ENCODE data around the gene CEP85L. TPM values are rescaled to one million over a fixed set of nuclear protein-coding genes. Genes with fewer than 3 reads are reported as not detected.

The CEP85L gene
- total RNA-seq, 2 experiments from 2014 or later = 45.7 to 48.7 TPM

- Mint-ChIP-seq H3K27me3 (ENCODE audit: low read depth) (no peaks in the 10 kb centered on the region), H3K9me3 (ENCODE audit: insufficient read depth) (peaks cover 23% of the 10 kb centered on the region), H3K36me3 (ENCODE audit: low read depth) (peaks cover 29% of the 10 kb centered on the region), H3K27ac (no peak overlapping the region), H3K4me3 (no peak overlapping the region), H3K4me1 (ENCODE audit: low read depth) (peaks cover 2% of the 10 kb centered on the region)
- POLR2A ChIA-PET = no interaction called here
- ATAC-seq (no peak), DNase-seq (no peak)
- CTCF ChIA-PET = no interaction called here
Observed at GRCh38 chr6:118571121-118571520, 80.3 kb downstream of the CEP85L start.

- CTCF ChIA-PET = interaction anchor here (1.0 kb wide), 1 partner anchor 11 kb away, joined by 3 read pairs; no protein-coding TSS in a partner anchor
- no peak for ATAC-seq
- peaks cover 23% of the 10 kb centered on the region for H3K36me3 Mint-ChIP-seq (ENCODE audit: low read depth)
- H3K9me3 Mint-ChIP-seq (ENCODE audit: insufficient read depth) = peaks cover 8% of the 10 kb centered on the region
- H3K4me1 Mint-ChIP-seq (ENCODE audit: low read depth) = peaks cover 10% of the 10 kb centered on the region
- no peak overlapping the region for H3K4me3 Mint-ChIP-seq
- no peaks in the 10 kb centered on the region for H3K27me3 Mint-ChIP-seq (ENCODE audit: low read depth)
- no peak for DNase-seq
- no peak overlapping the region for H3K27ac Mint-ChIP-seq
- POLR2A ChIA-PET = no interaction called here
Observed at GRCh38 chr6:118569498-118569897, 81.9 kb downstream of the CEP85L start.

GRCh38 chr6:118567974-118568373 lies 83.4 kb downstream of the CEP85L start:
- no peaks in the 10 kb centered on the region for H3K27me3 Mint-ChIP-seq (ENCODE audit: low read depth)
- POLR2A ChIA-PET = no interaction called here
- H3K9me3 Mint-ChIP-seq (ENCODE audit: insufficient read depth) = no peaks in the 10 kb centered on the region
- CTCF ChIA-PET = interaction anchor here (0.6 to 0.8 kb wide), 2 partner anchors 9 to 276 kb away, joined by 3 read pairs; no protein-coding TSS in a partner anchor
- DNase-seq (no peak), ATAC-seq (no peak)
- no peak overlapping the region for H3K4me3 Mint-ChIP-seq
- peaks cover 17% of the 10 kb centered on the region for H3K36me3 Mint-ChIP-seq (ENCODE audit: low read depth)
- peaks cover 10% of the 10 kb centered on the region for H3K4me1 Mint-ChIP-seq (ENCODE audit: low read depth)
- no peak overlapping the region for H3K27ac Mint-ChIP-seq

- CTCF ChIA-PET = interaction anchor here (0.6 to 2.7 kb wide), 71 partner anchors 8 to 748 kb away, joined by 3 to 36 read pairs (median 5); partner anchors contain the start of genes CEP85L and PLN
- H3K4me1 Mint-ChIP-seq (ENCODE audit: low read depth) = peaks cover 7% of the 10 kb centered on the region
- POLR2A ChIA-PET = interaction anchor here (0.6 to 1.1 kb wide), 2 partner anchors 183 to 236 kb away, joined by 3 to 4 read pairs; no protein-coding TSS in a partner anchor
- no peaks in the 10 kb centered on the region for H3K9me3 Mint-ChIP-seq (ENCODE audit: insufficient read depth)
- H3K36me3 Mint-ChIP-seq (ENCODE audit: low read depth) = peaks cover 21% of the 10 kb centered on the region
- no peak overlapping the region for H3K4me3 Mint-ChIP-seq
- DNase-seq (peak; percentile 48), ATAC-seq (peak; percentile 87)
- no peaks in the 10 kb centered on the region for H3K27me3 Mint-ChIP-seq (ENCODE audit: low read depth)
- no peak overlapping the region for H3K27ac Mint-ChIP-seq
Observed at GRCh38 chr6:118565311-118565960, 86.0 kb downstream of the CEP85L start.

GRCh38 chr6:118562959-118563358 lies 88.4 kb downstream of the CEP85L start:
- ATAC-seq = no peak
- ChIA-PET CTCF (interaction anchor here (1.4 kb wide), 1 partner anchor 12 kb away, joined by 4 read pairs; no protein-coding TSS in a partner anchor), POLR2A (no interaction called here)
- Mint-ChIP-seq H3K4me3 (no peak overlapping the region), H3K27me3 (ENCODE audit: low read depth) (no peaks in the 10 kb centered on the region), H3K36me3 (ENCODE audit: low read depth) (peaks cover 24% of the 10 kb centered on the region), H3K4me1 (ENCODE audit: low read depth) (peaks cover 27% of the 10 kb centered on the region), H3K9me3 (ENCODE audit: insufficient read depth) (no peaks in the 10 kb centered on the region), H3K27ac (no peak overlapping the region)
- DNase-seq = no peak

- ATAC-seq = no peak
- H3K27me3 Mint-ChIP-seq (ENCODE audit: low read depth) = no peaks in the 10 kb centered on the region
- H3K4me3 Mint-ChIP-seq = no peak overlapping the region
- no peaks in the 10 kb centered on the region for H3K9me3 Mint-ChIP-seq (ENCODE audit: insufficient read depth)
- peaks cover 34% of the 10 kb centered on the region for H3K4me1 Mint-ChIP-seq (ENCODE audit: low read depth)
- H3K27ac Mint-ChIP-seq = no peak overlapping the region
- peaks cover 29% of the 10 kb centered on the region for H3K36me3 Mint-ChIP-seq (ENCODE audit: low read depth)
- DNase-seq = no peak
- ChIA-PET CTCF (interaction anchor here (1.4 kb wide), 1 partner anchor 13 kb away, joined by 4 read pairs; no protein-coding TSS in a partner anchor), POLR2A (no interaction called here)
Observed at GRCh38 chr6:118562248-118562647, 89.1 kb downstream of the CEP85L start.

GRCh38 chr6:118559659-118560058 lies 91.7 kb downstream of the CEP85L start:
- no peaks in the 10 kb centered on the region for H3K9me3 Mint-ChIP-seq (ENCODE audit: insufficient read depth)
- ATAC-seq (no peak), DNase-seq (no peak)
- H3K4me3 Mint-ChIP-seq = no peak overlapping the region
- H3K27me3 Mint-ChIP-seq (ENCODE audit: low read depth) = no peaks in the 10 kb centered on the region
- CTCF ChIA-PET = interaction anchor here (1.0 to 1.4 kb wide), 3 partner anchors 59 to 275 kb away, joined by 3 read pairs; no protein-coding TSS in a partner anchor
- H3K27ac Mint-ChIP-seq = no peak overlapping the region
- POLR2A ChIA-PET = interaction anchor here (0.6 to 1.2 kb wide), 3 partner anchors 56 to 375 kb away, joined by 3 to 5 read pairs (median 3); no protein-coding TSS in a partner anchor
- peaks cover 31% of the 10 kb centered on the region for H3K36me3 Mint-ChIP-seq (ENCODE audit: low read depth)
- peaks cover 28% of the 10 kb centered on the region for H3K4me1 Mint-ChIP-seq (ENCODE audit: low read depth)

GRCh38 chr6:118558464-118559217 lies 92.8 kb downstream of the CEP85L start:
- ATAC-seq = peak; percentile 91
- Mint-ChIP-seq H3K9me3 (ENCODE audit: insufficient read depth) (no peaks in the 10 kb centered on the region), H3K4me1 (ENCODE audit: low read depth) (peaks cover 29% of the 10 kb centered on the region), H3K4me3 (peak overlapping the region; percentile 69), H3K27me3 (ENCODE audit: low read depth) (no peaks in the 10 kb centered on the region), H3K27ac (peak overlapping the region; percentile 91), H3K36me3 (ENCODE audit: low read depth) (peaks cover 30% of the 10 kb centered on the region)
- ChIA-PET POLR2A (interaction anchor here (0.8 to 1.2 kb wide), 3 partner anchors 13 to 335 kb away, joined by 3 to 5 read pairs (median 3); no protein-coding TSS in a partner anchor), CTCF (interaction anchor here (0.7 to 1.2 kb wide), 7 partner anchors 9 to 250 kb away, joined by 3 to 5 read pairs (median 3); no protein-coding TSS in a partner anchor)
- peak; percentile 42 for DNase-seq

GRCh38 chr6:118554698-118555097 lies 96.7 kb downstream of the CEP85L start:
- Mint-ChIP-seq H3K4me3 (no peak overlapping the region), H3K27me3 (ENCODE audit: low read depth) (no peaks in the 10 kb centered on the region), H3K36me3 (ENCODE audit: low read depth) (peaks cover 20% of the 10 kb centered on the region), H3K4me1 (ENCODE audit: low read depth) (peaks cover 44% of the 10 kb centered on the region), H3K9me3 (ENCODE audit: insufficient read depth) (no peaks in the 10 kb centered on the region), H3K27ac (no peak overlapping the region)
- ATAC-seq (no peak), DNase-seq (no peak)
- ChIA-PET CTCF (interaction anchor here (1.1 kb wide), 1 partner anchor 246 kb away, joined by 4 read pairs; no protein-coding TSS in a partner anchor), POLR2A (no interaction called here)

GRCh38 chr6:118553132-118553531 lies 98.3 kb downstream of the CEP85L start:
- DNase-seq (no peak), ATAC-seq (no peak)
- Mint-ChIP-seq H3K4me3 (no peak overlapping the region), H3K4me1 (ENCODE audit: low read depth) (peaks cover 31% of the 10 kb centered on the region), H3K27me3 (ENCODE audit: low read depth) (no peaks in the 10 kb centered on the region), H3K36me3 (ENCODE audit: low read depth) (peaks cover 20% of the 10 kb centered on the region), H3K9me3 (ENCODE audit: insufficient read depth) (no peaks in the 10 kb centered on the region), H3K27ac (no peak overlapping the region)
- ChIA-PET POLR2A (no interaction called here), CTCF (interaction anchor here (1.1 to 3.5 kb wide), 3 partner anchors 12 to 268 kb away, joined by 4 to 23 read pairs (median 7); no protein-coding TSS in a partner anchor)

- POLR2A ChIA-PET = no interaction called here
- ATAC-seq = peak; percentile 85
- no peak for DNase-seq
- Mint-ChIP-seq H3K27ac (no peak overlapping the region), H3K9me3 (ENCODE audit: insufficient read depth) (no peaks in the 10 kb centered on the region), H3K36me3 (ENCODE audit: low read depth) (peaks cover 12% of the 10 kb centered on the region), H3K4me1 (ENCODE audit: low read depth) (peaks cover 23% of the 10 kb centered on the region), H3K27me3 (ENCODE audit: low read depth) (no peaks in the 10 kb centered on the region), H3K4me3 (no peak overlapping the region)
- CTCF ChIA-PET = interaction anchor here (0.6 to 3.5 kb wide), 8 partner anchors 9 to 575 kb away, joined by 3 to 23 read pairs (median 3); no protein-coding TSS in a partner anchor
Observed at GRCh38 chr6:118551063-118552053, 100.0 kb downstream of the CEP85L start.

Data from activated CD8-positive, alpha-beta T cell treated with anti-CD3 and anti-CD28 coated beads, Interleukin-2, amount 10 ng/mL, durations not matched to agents 7 days and 5 days (primary cell).